ENCODE data around the gene CA9. TPM values are rescaled to one million over a fixed set of nuclear protein-coding genes. Genes with fewer than 3 reads are reported as not detected.

CA9 gene
- total RNA-seq, 1 experiment from 2014 or later = 8.5 TPM

DNA sequence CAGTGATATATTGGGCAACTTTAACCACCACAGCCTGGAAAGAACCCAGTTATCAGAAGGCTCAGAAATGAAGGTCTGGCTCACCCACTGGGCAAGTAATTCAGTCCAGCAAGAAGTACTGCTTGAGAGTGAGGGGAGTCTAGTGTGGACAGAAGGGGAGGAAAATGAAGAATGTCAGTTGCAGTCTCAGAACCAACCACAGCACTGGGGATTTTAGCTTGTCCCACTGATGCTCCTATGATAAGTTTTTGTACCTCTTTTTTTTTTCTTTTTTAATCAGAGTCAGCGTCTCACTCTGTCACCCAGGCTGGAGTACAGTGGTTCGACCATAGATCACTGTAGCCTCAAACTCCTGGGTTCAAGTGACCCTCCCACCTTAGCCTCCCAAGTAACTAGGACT is 46.2 kb upstream of the CA9 start:
- Histone ChIP-seq H3K9me3 (ENCODE audit: control insufficient read depth in 1 of 2, insufficient read depth in 1 of 2, low read depth in 1 of 2, low read length in 2 of 2) (no peaks in the 10 kb centered on the region), H3K36me3 (ENCODE audit: control insufficient read depth in 1 of 2, insufficient read depth in 2 of 2, low read length in 2 of 2) (no peaks in the 10 kb centered on the region), H3K4me3 (replicated peaks in 1 of 2; ENCODE audit: low read depth in 1 of 2, low read length in 2 of 2) (no peak overlapping the region), H3K4me1 (ENCODE audit: control insufficient read depth in 1 of 2, insufficient read depth in 2 of 2, low read length in 2 of 2) (peaks cover 0 to 5% of the 10 kb centered on the region in 2 experiments; a peak in 1 of 4 replicates), H3K27me3 (ENCODE audit: insufficient read depth, low read length) (no peaks in the 10 kb centered on the region), H3K79me2 (ENCODE audit: insufficient read depth, low read length) (no peaks in the 10 kb centered on the region), H4K20me1 (ENCODE audit: insufficient read depth) (no peaks in the 10 kb centered on the region), H3K27ac (ENCODE audit: low read depth, low read length) (no peak overlapping the region), H3K9me2 (ENCODE audit: insufficient read depth) (no peaks in the 10 kb centered on the region), H3K4me2 (ENCODE audit: low read length) (no peak overlapping the region), H2AFZ (ENCODE audit: low read depth, low read length, poor library complexity, severe bottlenecking) (no peak overlapping the region), H3K9ac (ENCODE audit: low read length) (no peak overlapping the region)
- no peak for DNase-seq (ENCODE audit: low read depth, low spot score)
- TF ChIP-seq ELF1 (IDR thresholded peaks at IDR 0.05; ENCODE audit: borderline replicate concordance, low read depth) = no peak
- no peak for TF ChIP-seq CEBPB (IDR thresholded peaks at IDR 0.05; ENCODE audit: low read depth)
- TF ChIP-seq TCF7L2 (IDR thresholded peaks at IDR 0.05; ENCODE audit: borderline replicate concordance, extremely low read depth, insufficient read depth, insufficient read length) = no peak
- no peak for TF ChIP-seq SRF (IDR thresholded peaks at IDR 0.05; ENCODE audit: low read depth)
- no peak for TF ChIP-seq POLR2AphosphoS5 (IDR thresholded peaks at IDR 0.05; ENCODE audit: low read depth, low read length)
- no peak for TF ChIP-seq POLR2A (IDR thresholded peaks at IDR 0.05; ENCODE audit: borderline replicate concordance, extremely low read depth, insufficient read depth, insufficient read length)
- TF ChIP-seq JUND (IDR thresholded peaks at IDR 0.05) = no peak
- no peak for TF ChIP-seq SIN3A (IDR thresholded peaks at IDR 0.05; ENCODE audit: low read depth)
- no peak for TF ChIP-seq EGR1 (IDR thresholded peaks at IDR 0.05; ENCODE audit: low read depth)
- TF ChIP-seq FOSL1 (IDR thresholded peaks at IDR 0.05; ENCODE audit: low read depth) = no peak
- TF ChIP-seq, protein P1, sequence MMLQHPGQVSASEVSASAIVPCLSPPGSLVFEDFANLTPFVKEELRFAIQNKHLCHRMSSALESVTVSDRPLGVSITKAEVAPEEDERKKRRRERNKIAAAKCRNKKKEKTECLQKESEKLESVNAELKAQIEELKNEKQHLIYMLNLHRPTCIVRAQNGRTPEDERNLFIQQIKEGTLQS (IDR thresholded peaks at IDR 0.05) = no peak
- POLR2A ChIA-PET = no interaction called here
- BruUV-seq (replicated peaks) = no TSS peak
- ATAC-seq = no peak
- RAD21 ChIA-PET (ENCODE audit: low non-redundant PET in 1 of 2, low total read pairs in 2 of 2, uncharacterized antibody in 2 of 2, unreplicated experiment in 2 of 2) = no interaction called here
- intact Hi-C loops (cut with micrococcal nuclease) = no loop called here
- CTCF ChIA-PET = no interaction called here

DNA sequence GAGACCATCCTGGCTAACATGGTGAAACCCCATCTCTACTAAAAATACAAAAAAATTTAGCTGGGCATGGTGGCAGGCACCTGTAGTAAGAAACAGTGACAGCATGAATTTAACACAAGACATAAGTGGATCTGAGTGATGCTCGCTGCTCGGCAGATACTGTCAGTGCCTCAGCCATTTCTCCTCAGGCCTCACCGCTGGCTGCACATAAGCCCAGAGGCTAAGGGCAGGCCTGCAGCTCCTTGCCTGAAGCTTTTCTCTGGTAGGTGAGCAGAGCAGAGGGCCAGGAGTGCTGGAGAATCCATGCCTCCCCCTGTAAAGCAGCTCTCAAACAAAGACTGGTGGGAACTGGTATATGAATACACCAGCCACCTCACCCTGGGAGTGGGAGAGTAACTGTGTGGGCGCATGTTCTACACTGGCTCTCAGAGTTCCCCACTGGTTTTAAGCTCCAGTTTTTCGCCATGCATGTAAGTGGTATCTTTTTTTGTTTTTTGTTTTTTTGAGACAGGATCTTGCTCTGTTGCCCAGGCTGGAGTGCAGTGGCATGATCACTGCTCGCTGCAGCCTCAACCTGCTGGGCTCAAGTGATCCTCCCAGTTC is 45.2 kb upstream of the CA9 start:
- no peaks in the 10 kb centered on the region for H4K20me1 ChIP-seq (ENCODE audit: insufficient read depth)
- ChIA-PET CTCF (interaction anchor here (0.8 to 2.1 kb wide), 2 partner anchors 17 to 128 kb away, joined by 4 to 12 read pairs; no protein-coding TSS in a partner anchor), RAD21 (ENCODE audit: low non-redundant PET in 1 of 2, low total read pairs in 2 of 2, uncharacterized antibody in 2 of 2, unreplicated experiment in 2 of 2) (no interaction called here), POLR2A (no interaction called here)
- H2AFZ ChIP-seq (ENCODE audit: low read depth, low read length, poor library complexity, severe bottlenecking) = no peak overlapping the region
- intact Hi-C loops (cut with micrococcal nuclease) = no loop called here
- H3K9me2 ChIP-seq (ENCODE audit: insufficient read depth) = no peaks in the 10 kb centered on the region
- no peaks in the 10 kb centered on the region for H3K27me3 ChIP-seq (ENCODE audit: insufficient read depth, low read length)
- H3K27ac ChIP-seq (ENCODE audit: low read depth, low read length) = no peak overlapping the region
- no peak overlapping the region for H3K4me2 ChIP-seq (ENCODE audit: low read length)
- ATAC-seq (no peak), DNase-seq (ENCODE audit: low read depth, low spot score) (no peak)
- H3K4me1 ChIP-seq (ENCODE audit: control insufficient read depth in 1 of 2, insufficient read depth in 2 of 2, low read length in 2 of 2) = peaks cover 0 to 5% of the 10 kb centered on the region in 2 experiments; a peak in 1 of 4 replicates
- H3K9me3 ChIP-seq (ENCODE audit: control insufficient read depth in 1 of 2, insufficient read depth in 1 of 2, low read depth in 1 of 2, low read length in 2 of 2) = no peaks in the 10 kb centered on the region
- no peak overlapping the region for H3K4me3 ChIP-seq (replicated peaks in 1 of 2; ENCODE audit: low read depth in 1 of 2, low read length in 2 of 2)
- H3K9ac ChIP-seq (ENCODE audit: low read length) = no peak overlapping the region
- no peaks in the 10 kb centered on the region for H3K79me2 ChIP-seq (ENCODE audit: insufficient read depth, low read length)
- H3K36me3 ChIP-seq (ENCODE audit: control insufficient read depth in 1 of 2, insufficient read depth in 2 of 2, low read length in 2 of 2) = no peaks in the 10 kb centered on the region
- BruUV-seq (replicated peaks) = no TSS peak
- TF ChIP-seq ZNF274 (IDR thresholded peaks at IDR 0.05; ENCODE audit: low read depth, low read length) (no peak), ELF1 (IDR thresholded peaks at IDR 0.05; ENCODE audit: borderline replicate concordance, low read depth) (no peak), EGR1 (IDR thresholded peaks at IDR 0.05; ENCODE audit: low read depth) (no peak), JUND (IDR thresholded peaks at IDR 0.05) (no peak), YY1 (IDR thresholded peaks at IDR 0.05; ENCODE audit: extremely low read depth, insufficient replicate concordance, low read depth, low read length) (no peak), EZH2phosphoT487 (IDR thresholded peaks at IDR 0.05; ENCODE audit: borderline replicate concordance) (no peak), ZFX (IDR thresholded peaks at IDR 0.05) (no peak), CEBPB (IDR thresholded peaks at IDR 0.05; ENCODE audit: low read depth) (no peak), POLR2AphosphoS5 (IDR thresholded peaks at IDR 0.05; ENCODE audit: low read depth, low read length) (no peak)
- TF ChIP-seq, protein P2, sequence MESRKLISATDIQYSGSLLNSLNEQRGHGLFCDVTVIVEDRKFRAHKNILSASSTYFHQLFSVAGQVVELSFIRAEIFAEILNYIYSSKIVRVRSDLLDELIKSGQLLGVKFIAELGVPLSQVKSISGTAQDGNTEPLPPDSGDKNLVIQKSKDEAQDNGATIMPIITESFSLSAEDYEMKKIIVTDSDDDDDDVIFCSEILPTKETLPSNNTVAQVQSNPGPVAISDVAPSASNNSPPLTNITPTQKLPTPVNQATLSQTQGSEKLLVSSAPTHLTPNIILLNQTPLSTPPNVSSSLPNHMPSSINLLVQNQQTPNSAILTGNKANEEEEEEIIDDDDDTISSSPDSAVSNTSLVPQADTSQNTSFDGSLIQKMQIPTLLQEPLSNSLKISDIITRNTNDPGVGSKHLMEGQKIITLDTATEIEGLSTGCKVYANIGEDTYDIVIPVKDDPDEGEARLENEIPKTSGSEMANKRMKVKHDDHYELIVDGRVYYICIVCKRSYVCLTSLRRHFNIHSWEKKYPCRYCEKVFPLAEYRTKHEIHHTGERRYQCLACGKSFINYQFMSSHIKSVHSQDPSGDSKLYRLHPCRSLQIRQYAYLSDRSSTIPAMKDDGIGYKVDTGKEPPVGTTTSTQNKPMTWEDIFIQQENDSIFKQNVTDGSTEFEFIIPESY (IDR thresholded peaks at IDR 0.05; ENCODE audit: extremely low read depth, insufficient replicate concordance, low read length) = no peak
- TF ChIP-seq, protein P3, sequence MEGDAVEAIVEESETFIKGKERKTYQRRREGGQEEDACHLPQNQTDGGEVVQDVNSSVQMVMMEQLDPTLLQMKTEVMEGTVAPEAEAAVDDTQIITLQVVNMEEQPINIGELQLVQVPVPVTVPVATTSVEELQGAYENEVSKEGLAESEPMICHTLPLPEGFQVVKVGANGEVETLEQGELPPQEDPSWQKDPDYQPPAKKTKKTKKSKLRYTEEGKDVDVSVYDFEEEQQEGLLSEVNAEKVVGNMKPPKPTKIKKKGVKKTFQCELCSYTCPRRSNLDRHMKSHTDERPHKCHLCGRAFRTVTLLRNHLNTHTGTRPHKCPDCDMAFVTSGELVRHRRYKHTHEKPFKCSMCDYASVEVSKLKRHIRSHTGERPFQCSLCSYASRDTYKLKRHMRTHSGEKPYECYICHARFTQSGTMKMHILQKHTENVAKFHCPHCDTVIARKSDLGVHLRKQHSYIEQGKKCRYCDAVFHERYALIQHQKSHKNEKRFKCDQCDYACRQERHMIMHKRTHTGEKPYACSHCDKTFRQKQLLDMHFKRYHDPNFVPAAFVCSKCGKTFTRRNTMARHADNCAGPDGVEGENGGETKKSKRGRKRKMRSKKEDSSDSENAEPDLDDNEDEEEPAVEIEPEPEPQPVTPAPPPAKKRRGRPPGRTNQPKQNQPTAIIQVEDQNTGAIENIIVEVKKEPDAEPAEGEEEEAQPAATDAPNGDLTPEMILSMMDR (IDR thresholded peaks at IDR 0.05 in 2 of 3, conservative IDR thresholded peaks at IDR 0.05 in 1 of 3; ENCODE audit: borderline replicate concordance in 1 of 3, insufficient read depth in 1 of 3, low read depth in 2 of 3, low read length in 2 of 3) = no peak

All from HCT116 (cell line).